GM21423 (cell line): ENCODE results near the gene DMRTB1.
"Not testable (repeated sequence)": the region's sequence is repeated elsewhere in the genome, so short reads cannot be mapped to it uniquely, and the experiment has no call there.

Experiments
- ATAC-seq: cut with Tn5 transposase; IDR thresholded peaks from one replicate; pipeline ENCODE4 v1.9.1; 2021; ENCODE audit warnings: mild to moderate bottlenecking, moderate library complexity; ENCODE audit not compliant: unreplicated experiment

The DMRTB1 gene

GRCh38 chr1:53434405-53435007 lies 24.7 kb upstream of the DMRTB1 start:
- ATAC-seq: not testable (repeated sequence)

GRCh38 chr1:53435151-53435550 lies 24.0 kb upstream of the DMRTB1 start:
- ATAC-seq: no peak

- no peak for ATAC-seq
Measured at GRCh38 chr1:53438427-53439336, 20.5 kb upstream of the DMRTB1 start.

DNA sequence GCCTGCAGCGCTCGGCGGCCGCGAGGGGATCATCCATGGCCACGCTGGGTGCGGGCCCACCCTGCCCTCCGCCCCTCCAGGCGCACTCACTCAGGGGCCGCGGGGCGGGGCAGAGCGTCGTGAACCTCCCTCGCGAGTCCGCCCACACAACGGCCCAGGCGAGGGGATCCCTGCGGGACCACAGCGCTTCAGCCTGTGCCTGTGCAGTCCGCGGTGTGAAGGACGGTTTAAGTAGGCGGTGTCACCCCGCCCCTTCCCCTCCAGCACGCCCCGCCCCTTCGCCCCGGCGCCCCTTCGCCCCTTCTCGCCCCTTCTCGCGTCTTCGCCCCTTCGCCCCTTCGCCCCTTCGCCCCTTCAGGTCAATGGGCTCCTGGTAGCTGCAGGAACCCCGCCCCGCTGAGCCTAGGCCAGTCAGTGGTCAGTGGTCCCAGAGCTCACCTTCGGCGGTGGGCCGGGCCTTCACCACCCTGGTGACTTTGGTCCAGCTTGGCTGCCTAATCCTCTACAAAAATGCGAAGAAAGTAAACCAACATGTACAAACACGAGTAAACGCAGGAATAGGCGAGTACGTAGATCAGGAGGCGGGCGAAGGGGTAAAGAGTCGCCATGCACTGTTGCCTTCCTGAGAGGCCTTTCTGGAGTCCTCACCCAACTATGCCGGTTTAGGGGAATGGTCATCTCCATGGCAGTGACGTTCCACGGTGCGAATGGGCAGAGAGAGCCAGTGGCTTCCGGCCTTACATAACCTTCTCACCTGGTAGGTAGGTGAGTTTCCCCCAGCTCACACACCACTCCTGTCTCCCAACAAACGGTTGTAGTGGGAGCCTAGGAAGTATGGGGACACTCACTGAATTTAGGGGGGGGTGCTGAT lies 19.6 kb upstream of the DMRTB1 start:
- ATAC-seq: no peak

DNA sequence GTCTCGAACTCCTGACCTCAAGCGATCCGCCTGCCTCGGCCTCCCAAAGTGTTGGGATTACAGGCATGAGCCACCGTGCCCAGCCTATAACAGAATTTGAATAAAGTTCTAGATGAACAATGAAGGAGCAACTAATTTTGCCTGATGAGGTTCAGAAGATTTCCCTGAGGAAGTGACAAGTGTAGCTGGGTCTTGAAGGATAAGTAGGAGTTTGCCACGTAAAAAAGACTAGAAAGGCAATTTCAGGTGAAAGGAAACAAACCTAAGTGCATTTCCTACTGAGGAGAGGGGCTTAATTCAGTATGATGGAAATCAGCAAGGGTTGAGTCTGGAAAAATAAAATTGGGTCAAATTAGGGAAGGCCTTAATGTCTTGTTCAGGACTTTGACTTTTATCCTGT lies 18.6 kb upstream of the DMRTB1 start:
- ATAC-seq: no peak

- no peak for ATAC-seq
Measured at GRCh38 chr1:53442299-53442698, 16.9 kb upstream of the DMRTB1 start.

DNA sequence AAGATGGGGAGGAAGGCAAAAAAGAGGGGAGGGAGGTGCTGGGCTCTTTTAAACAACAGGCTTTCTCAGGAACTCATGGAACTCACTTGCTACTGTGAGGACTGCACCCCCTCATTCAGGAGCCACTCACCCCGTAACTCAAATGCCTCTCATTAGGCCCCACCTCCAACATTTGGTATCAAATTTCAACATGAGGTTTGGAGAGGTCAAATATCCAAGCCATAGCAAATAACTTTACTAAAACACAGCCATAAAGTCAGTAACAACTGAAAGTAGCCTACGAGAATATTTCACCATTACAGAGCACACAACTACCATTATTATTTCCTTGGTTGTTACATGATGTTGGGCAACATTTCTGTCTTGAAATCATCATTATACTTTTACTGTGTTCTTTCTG lies 13.1 kb upstream of the DMRTB1 start:
- no peak for ATAC-seq

DNA sequence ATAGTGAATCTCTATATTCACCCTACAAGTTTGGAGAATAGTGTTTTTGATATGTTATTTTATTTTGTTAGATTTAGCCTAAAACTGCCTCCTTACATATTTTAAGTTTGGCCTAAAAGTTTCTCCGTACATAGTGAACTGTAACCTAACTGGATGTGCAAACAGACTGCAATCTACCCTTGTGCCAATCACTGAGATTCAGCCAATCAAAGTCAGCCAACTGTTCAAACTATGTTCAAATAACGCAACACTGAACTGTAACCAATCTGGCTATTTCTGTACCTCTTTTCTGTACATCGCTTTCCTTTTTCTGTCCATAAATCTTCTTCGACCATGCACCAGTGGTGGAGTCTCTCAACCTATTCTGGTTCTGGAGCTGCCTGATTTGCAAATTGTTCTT lies 11.8 kb upstream of the DMRTB1 start:
- ATAC-seq: no peak

GRCh38 chr1:53448241-53448841 lies 10.9 kb upstream of the DMRTB1 start:
- ATAC-seq: no peak

GRCh38 chr1:53449021-53449420 lies 10.2 kb upstream of the DMRTB1 start:
- ATAC-seq: no peak

- no peak for ATAC-seq
Measured at GRCh38 chr1:53449693-53450092, 9.5 kb upstream of the DMRTB1 start.

DNA sequence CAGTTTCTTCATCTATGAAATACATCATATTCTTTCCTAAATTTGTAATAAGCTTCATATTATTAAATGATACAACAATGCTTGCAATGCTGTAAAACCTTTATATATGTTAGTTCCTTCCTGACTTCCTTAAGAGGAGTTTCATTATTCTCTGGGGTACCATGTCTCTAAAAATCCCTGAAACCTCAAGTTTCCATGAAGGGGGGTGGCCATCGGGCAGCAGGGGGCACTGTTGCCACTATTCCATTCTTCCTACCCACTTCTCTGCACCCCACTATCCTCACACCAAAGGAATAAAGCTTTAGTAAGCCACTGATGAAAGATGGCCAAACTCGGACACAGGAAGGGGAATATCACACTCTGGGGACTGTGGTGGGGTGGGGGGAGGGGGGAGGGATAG lies 9.0 kb upstream of the DMRTB1 start:
- ATAC-seq: no peak

DNA sequence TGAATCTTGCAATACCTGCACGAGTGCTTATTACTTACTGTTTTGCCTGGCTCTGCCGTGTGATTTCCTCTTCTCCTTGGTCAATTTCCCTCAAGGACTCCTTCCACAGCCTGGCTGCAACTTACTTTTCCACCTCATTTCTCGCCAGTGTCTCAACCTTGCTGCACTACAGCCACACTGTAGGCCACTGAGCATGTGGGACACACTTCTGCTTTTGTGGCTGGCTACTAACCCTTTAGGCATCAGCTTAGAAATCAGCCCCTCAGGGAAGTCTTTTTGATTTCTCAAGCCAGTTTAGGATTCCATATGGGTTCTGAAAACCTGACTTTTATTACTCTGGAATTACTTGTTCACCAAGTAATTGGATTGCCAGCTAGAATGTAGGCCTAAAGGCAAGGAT lies 5.2 kb upstream of the DMRTB1 start:
- no peak for ATAC-seq

GRCh38 chr1:53455364-53455991 lies 3.7 kb upstream of the DMRTB1 start:
- ATAC-seq: no peak

GRCh38 chr1:53458634-53459033 lies 565 bp upstream of the DMRTB1 start:
- ATAC-seq: no peak

DNA sequence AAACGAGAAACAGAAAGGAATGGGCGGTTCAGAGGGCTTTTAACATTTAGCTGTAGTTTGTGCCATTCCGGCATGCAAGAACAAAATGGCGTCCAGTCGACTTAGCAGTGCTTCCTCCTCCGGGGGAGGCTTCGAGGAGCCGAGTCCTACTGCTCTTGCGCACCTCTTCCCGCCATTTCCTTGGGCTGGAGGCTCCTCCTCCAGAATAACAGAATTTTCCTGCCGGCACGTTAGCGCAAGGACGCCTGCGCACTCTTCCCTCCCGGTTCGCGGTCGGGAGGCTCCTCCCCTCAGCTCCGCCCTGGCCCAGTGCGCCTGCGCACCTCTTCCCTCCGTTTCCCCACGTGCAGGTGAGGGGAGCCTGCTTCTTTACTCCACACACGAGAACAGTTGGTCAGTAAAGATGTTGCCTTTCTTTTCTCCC lies 1.0 kb downstream of the DMRTB1 start:
- ATAC-seq: no peak

GRCh38 chr1:53460666-53461322 lies 1.6 kb downstream of the DMRTB1 start:
- ATAC-seq: no peak

DNA sequence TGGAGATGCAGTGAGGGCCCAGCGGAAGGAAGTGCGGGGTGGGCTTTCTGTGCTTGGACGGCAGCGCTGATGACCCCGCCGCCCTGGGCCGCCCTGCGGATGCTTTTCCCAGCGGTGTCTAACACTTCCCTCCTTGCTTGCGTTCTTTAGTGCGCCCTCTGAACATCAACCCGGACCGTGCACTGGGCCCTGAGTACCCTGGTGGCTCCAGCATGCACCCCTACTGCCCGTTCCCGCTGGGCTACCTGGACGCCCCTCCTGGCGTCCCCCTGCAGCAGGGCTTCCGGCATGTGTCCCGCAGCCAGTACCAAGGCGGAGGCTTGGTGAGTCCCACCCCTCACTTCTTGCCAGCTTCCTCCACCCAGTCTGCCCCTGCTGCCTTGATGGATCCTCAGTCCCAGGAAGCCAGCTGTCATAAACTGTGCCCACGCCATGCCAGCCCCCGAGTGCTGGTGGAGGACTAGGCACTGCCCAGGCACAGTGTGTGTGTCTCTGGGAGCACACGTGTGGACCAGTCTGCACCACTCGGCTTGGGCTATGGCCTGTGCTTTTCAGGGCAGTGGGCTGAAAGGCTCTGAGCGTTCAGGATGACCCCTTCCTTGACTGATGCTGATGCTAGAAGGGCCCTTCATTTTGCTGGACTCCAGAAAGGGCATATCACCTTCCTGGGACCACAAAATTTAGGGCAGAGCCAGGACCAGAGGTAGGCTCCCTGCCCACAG lies 2.3 kb downstream of the DMRTB1 start:
- no peak for ATAC-seq

DNA sequence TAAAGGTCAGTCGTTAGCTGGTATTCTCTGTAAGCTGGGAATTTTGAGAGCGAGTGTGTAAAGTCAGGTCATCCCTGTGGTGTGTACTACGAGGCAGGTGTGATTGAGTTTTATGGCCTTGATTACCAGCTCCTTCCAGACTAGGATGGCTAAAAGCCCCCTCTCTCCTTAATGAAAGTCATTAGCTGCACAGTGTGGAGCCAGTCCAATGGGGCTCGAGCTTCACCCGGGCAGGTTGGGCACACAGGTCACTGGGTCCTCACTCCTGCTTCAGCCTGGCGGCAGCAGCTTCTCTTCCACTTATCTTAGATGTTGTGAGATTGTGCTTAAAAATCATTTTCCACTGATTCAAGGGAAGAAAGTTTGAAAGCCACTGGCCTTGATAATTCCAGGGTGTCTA lies 3.0 kb downstream of the DMRTB1 start:
- no peak for ATAC-seq
